Measurements from ENCODE around the gene TANC1. TPM values are rescaled to one million over a fixed set of nuclear protein-coding genes. Genes with fewer than 3 reads are reported as not detected.

The TANC1 gene
- total and polyA plus RNA-seq, 2 experiments from 2014 or later, result 2.8 to 9.5 TPM

DNA sequence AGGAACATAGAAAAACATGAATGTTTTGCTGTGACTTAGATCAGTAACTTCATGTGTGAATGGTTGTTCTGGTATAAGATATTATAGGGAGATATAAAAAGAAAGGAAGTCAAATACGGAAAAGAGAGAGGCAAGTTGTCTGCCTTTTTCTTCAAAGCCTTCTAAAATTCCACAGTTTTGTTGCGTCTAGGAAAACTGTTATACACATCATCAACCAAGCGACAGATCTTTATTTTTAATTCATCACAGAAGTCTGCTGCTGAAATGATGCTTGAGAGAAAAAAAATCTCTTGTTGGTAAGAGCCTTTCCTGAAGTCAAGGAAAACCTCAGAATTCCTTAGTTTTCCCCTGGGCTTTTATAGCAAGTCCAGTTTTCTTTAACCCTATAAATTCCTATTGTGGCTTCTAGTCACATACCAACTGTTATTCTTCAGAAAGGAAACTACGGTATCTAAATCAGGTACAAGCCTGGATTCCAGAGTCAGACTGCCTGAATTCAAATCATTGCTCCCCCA is 36.3 kb upstream of the TANC1 start:
- Mint-ChIP-seq H3K9me3 (peaks cover 8% of the 10 kb centered on the region; the same call in 1 of the 3 replicates), H3K27ac (no peak overlapping the region)
- H3K79me2 ChIP-seq (replicated peaks; ENCODE audit: insufficient read depth), result no peaks in the 10 kb centered on the region

More for the DNA sequence above, 36.3 kb upstream of the TANC1 start:
- Histone ChIP-seq H2AFZ (no peak overlapping the region), H3K27ac (ENCODE audit: low read depth) (no peak overlapping the region), H3F3A (replicated peaks; ENCODE audit: low read depth) (no peaks in the 10 kb centered on the region), H3K27me3 (ENCODE audit: insufficient read depth) (no peaks in the 10 kb centered on the region), H3K4me3 (no peak overlapping the region), H3K4me2 (no peak overlapping the region), H3K36me3 (ENCODE audit: insufficient read depth) (no peaks in the 10 kb centered on the region), H4K20me1 (replicated peaks; ENCODE audit: insufficient read depth) (no peaks in the 10 kb centered on the region), H3K4me1 (ENCODE audit: insufficient read depth) (peaks cover 8% of the 10 kb centered on the region), H3K9me2 (ENCODE audit: insufficient read depth) (peaks cover 2% of the 10 kb centered on the region; the same call in 1 of the 2 replicates)
- H3K27me3 Mint-ChIP-seq (ENCODE audit: insufficient read depth, low read depth, poor library complexity), result peaks cover 2% of the 10 kb centered on the region
- no peaks in the 10 kb centered on the region for H3K36me3 Mint-ChIP-seq (ENCODE audit: low read depth)
- no peak overlapping the region for H3K4me3 Mint-ChIP-seq
- peaks cover 11% of the 10 kb centered on the region for H3K4me1 Mint-ChIP-seq
- TF ChIP-seq EZH2 (IDR thresholded peaks at IDR 0.05; ENCODE audit: low read depth, unreplicated experiment) (no peak), ZNF114 (CRISPR knock-in tag; IDR thresholded peaks at IDR 0.05) (no peak), NANOG (IDR thresholded peaks at IDR 0.05; ENCODE audit: borderline replicate concordance) (no peak), STAT1 (IDR thresholded peaks at IDR 0.05; ENCODE audit: unreplicated experiment) (no peak), EZH2phosphoT487 (IDR thresholded peaks at IDR 0.05; ENCODE audit: unreplicated experiment) (no peak), POLR2AphosphoS5 (IDR thresholded peaks at IDR 0.05; ENCODE audit: low read depth) (no peak), JUNB (IDR thresholded peaks at IDR 0.05; ENCODE audit: unreplicated experiment) (no peak), CREB1 (CRISPR knock-in tag; IDR thresholded peaks at IDR 0.05; ENCODE audit: low read depth) (no peak), ZNF331 (CRISPR knock-in tag; IDR thresholded peaks at IDR 0.05; ENCODE audit: low read depth) (no peak)
- TF ChIP-seq, protein P1, sequence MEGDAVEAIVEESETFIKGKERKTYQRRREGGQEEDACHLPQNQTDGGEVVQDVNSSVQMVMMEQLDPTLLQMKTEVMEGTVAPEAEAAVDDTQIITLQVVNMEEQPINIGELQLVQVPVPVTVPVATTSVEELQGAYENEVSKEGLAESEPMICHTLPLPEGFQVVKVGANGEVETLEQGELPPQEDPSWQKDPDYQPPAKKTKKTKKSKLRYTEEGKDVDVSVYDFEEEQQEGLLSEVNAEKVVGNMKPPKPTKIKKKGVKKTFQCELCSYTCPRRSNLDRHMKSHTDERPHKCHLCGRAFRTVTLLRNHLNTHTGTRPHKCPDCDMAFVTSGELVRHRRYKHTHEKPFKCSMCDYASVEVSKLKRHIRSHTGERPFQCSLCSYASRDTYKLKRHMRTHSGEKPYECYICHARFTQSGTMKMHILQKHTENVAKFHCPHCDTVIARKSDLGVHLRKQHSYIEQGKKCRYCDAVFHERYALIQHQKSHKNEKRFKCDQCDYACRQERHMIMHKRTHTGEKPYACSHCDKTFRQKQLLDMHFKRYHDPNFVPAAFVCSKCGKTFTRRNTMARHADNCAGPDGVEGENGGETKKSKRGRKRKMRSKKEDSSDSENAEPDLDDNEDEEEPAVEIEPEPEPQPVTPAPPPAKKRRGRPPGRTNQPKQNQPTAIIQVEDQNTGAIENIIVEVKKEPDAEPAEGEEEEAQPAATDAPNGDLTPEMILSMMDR (conservative IDR thresholded peaks at IDR 0.05; ENCODE audit: low read depth in 2 of 2), result no peak
- TF ChIP-seq, protein P2, sequence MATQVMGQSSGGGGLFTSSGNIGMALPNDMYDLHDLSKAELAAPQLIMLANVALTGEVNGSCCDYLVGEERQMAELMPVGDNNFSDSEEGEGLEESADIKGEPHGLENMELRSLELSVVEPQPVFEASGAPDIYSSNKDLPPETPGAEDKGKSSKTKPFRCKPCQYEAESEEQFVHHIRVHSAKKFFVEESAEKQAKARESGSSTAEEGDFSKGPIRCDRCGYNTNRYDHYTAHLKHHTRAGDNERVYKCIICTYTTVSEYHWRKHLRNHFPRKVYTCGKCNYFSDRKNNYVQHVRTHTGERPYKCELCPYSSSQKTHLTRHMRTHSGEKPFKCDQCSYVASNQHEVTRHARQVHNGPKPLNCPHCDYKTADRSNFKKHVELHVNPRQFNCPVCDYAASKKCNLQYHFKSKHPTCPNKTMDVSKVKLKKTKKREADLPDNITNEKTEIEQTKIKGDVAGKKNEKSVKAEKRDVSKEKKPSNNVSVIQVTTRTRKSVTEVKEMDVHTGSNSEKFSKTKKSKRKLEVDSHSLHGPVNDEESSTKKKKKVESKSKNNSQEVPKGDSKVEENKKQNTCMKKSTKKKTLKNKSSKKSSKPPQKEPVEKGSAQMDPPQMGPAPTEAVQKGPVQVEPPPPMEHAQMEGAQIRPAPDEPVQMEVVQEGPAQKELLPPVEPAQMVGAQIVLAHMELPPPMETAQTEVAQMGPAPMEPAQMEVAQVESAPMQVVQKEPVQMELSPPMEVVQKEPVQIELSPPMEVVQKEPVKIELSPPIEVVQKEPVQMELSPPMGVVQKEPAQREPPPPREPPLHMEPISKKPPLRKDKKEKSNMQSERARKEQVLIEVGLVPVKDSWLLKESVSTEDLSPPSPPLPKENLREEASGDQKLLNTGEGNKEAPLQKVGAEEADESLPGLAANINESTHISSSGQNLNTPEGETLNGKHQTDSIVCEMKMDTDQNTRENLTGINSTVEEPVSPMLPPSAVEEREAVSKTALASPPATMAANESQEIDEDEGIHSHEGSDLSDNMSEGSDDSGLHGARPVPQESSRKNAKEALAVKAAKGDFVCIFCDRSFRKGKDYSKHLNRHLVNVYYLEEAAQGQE (IDR thresholded peaks at IDR 0.05; ENCODE audit: unreplicated experiment), result no peak
- TF ChIP-seq, protein P3, sequence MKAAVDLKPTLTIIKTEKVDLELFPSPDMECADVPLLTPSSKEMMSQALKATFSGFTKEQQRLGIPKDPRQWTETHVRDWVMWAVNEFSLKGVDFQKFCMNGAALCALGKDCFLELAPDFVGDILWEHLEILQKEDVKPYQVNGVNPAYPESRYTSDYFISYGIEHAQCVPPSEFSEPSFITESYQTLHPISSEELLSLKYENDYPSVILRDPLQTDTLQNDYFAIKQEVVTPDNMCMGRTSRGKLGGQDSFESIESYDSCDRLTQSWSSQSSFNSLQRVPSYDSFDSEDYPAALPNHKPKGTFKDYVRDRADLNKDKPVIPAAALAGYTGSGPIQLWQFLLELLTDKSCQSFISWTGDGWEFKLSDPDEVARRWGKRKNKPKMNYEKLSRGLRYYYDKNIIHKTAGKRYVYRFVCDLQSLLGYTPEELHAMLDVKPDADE (IDR thresholded peaks at IDR 0.05), result no peak
- TF ChIP-seq, protein P4, sequence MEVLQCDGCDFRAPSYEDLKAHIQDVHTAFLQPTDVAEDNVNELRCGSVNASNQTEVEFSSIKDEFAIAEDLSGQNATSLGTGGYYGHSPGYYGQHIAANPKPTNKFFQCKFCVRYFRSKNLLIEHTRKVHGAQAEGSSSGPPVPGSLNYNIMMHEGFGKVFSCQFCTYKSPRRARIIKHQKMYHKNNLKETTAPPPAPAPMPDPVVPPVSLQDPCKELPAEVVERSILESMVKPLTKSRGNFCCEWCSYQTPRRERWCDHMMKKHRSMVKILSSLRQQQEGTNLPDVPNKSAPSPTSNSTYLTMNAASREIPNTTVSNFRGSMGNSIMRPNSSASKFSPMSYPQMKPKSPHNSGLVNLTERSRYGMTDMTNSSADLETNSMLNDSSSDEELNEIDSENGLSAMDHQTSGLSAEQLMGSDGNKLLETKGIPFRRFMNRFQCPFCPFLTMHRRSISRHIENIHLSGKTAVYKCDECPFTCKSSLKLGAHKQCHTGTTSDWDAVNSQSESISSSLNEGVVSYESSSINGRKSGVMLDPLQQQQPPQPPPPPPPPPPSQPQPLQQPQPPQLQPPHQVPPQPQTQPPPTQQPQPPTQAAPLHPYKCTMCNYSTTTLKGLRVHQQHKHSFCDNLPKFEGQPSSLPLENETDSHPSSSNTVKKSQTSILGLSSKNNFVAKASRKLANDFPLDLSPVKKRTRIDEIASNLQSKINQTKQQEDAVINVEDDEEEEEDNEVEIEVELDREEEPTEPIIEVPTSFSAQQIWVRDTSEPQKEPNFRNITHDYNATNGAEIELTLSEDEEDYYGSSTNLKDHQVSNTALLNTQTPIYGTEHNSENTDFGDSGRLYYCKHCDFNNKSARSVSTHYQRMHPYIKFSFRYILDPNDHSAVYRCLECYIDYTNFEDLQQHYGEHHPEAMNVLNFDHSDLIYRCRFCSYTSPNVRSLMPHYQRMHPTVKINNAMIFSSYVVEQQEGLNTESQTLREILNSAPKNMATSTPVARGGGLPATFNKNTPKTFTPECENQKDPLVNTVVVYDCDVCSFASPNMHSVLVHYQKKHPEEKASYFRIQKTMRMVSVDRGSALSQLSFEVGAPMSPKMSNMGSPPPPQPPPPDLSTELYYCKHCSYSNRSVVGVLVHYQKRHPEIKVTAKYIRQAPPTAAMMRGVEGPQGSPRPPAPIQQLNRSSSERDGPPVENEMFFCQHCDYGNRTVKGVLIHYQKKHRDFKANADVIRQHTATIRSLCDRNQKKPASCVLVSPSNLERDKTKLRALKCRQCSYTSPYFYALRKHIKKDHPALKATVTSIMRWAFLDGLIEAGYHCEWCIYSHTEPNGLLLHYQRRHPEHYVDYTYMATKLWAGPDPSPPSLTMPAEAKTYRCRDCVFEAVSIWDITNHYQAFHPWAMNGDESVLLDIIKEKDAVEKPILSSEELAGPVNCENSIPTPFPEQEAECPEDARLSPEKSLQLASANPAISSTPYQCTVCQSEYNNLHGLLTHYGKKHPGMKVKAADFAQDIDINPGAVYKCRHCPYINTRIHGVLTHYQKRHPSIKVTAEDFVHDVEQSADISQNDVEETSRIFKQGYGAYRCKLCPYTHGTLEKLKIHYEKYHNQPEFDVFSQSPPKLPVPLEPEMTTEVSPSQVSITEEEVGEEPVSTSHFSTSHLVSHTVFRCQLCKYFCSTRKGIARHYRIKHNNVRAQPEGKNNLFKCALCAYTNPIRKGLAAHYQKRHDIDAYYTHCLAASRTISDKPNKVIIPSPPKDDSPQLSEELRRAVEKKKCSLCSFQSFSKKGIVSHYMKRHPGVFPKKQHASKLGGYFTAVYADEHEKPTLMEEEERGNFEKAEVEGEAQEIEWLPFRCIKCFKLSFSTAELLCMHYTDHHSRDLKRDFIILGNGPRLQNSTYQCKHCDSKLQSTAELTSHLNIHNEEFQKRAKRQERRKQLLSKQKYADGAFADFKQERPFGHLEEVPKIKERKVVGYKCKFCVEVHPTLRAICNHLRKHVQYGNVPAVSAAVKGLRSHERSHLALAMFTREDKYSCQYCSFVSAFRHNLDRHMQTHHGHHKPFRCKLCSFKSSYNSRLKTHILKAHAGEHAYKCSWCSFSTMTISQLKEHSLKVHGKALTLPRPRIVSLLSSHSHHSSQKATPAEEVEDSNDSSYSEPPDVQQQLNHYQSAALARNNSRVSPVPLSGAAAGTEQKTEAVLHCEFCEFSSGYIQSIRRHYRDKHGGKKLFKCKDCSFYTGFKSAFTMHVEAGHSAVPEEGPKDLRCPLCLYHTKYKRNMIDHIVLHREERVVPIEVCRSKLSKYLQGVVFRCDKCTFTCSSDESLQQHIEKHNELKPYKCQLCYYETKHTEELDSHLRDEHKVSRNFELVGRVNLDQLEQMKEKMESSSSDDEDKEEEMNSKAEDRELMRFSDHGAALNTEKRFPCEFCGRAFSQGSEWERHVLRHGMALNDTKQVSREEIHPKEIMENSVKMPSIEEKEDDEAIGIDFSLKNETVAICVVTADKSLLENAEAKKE (CRISPR knock-in tag; IDR thresholded peaks at IDR 0.05), result no peak
- no peak for DNase-seq (ENCODE audit: low spot score)
- ATAC-seq, result no peak
